IPS-15b (cell line): ENCODE results near the gene SLC12A9.

ENCODE experiments used
- H3K27me3 ChIP-seq: one replicate; pipeline ENCODE4 v1.6.1; 2013; ENCODE audit warnings: low read length; ENCODE audit not compliant: control insufficient read depth, insufficient read depth
- H3K36me3 ChIP-seq: one replicate; pipeline ENCODE4 v1.6.1; 2013; ENCODE audit warnings: low read length; ENCODE audit not compliant: control insufficient read depth, insufficient read depth
- H3K4me1 ChIP-seq: one replicate; pipeline ENCODE4 v1.6.1; 2013; ENCODE audit warnings: mild to moderate bottlenecking, low read length; ENCODE audit not compliant: control insufficient read depth, insufficient read depth
- H3K4me3 ChIP-seq: one replicate; pipeline ENCODE4 v1.5.1; 2013; ENCODE audit warnings: low read depth, low read length
- H3K9ac ChIP-seq: one replicate; pipeline ENCODE4 v1.6.1; 2013; ENCODE audit warnings: low read depth, mild to moderate bottlenecking, low read length
- H3K9me3 ChIP-seq: one replicate; pipeline ENCODE4 v1.6.1; 2013; ENCODE audit warnings: mild to moderate bottlenecking, low read length; ENCODE audit not compliant: control insufficient read depth, insufficient read depth

SLC12A9 gene

DNA sequence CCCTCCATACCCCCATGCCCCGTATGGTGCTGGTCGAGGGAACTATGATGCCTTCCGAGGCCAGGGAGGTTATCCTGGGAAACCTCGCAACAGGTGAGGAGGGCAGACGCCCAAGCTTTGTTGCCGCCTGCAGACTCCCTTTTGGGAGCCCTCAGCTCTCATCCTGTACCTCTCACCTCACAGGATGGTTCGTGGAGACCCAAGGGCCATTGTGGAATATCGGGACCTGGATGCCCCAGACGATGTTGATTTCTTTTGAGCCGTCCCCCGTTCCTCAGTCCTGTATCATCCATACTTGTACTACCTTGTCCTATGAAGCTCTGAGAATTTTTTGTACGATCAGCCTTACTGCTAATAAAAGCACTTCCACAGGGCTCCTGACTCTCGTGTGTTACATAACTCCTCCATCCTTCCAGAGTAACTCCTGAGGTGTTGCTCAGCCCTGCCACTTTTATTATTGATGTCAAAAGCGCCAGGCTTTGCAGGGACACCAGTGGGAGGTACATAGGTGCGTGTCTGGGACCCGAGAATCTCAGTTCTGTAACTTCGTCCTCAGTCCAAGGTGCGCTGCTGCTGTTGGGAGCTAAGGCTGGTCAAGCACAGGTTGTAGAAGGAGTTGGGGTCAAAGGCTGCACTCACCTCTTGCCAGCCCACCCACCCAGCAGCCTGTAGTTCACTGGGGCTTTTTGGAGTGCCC lies 35.9 kb downstream of the SLC12A9 start:
- no peaks in the 10 kb centered on the region for H3K9me3 ChIP-seq
- H3K4me1 ChIP-seq = peaks cover 14% of the 10 kb centered on the region
- peak overlapping the region; percentile 91 for H3K9ac ChIP-seq
- H3K4me3 ChIP-seq = peak overlapping the region; percentile 80
- H3K27me3 ChIP-seq = no peaks in the 10 kb centered on the region
- peaks cover 57% of the 10 kb centered on the region for H3K36me3 ChIP-seq

DNA sequence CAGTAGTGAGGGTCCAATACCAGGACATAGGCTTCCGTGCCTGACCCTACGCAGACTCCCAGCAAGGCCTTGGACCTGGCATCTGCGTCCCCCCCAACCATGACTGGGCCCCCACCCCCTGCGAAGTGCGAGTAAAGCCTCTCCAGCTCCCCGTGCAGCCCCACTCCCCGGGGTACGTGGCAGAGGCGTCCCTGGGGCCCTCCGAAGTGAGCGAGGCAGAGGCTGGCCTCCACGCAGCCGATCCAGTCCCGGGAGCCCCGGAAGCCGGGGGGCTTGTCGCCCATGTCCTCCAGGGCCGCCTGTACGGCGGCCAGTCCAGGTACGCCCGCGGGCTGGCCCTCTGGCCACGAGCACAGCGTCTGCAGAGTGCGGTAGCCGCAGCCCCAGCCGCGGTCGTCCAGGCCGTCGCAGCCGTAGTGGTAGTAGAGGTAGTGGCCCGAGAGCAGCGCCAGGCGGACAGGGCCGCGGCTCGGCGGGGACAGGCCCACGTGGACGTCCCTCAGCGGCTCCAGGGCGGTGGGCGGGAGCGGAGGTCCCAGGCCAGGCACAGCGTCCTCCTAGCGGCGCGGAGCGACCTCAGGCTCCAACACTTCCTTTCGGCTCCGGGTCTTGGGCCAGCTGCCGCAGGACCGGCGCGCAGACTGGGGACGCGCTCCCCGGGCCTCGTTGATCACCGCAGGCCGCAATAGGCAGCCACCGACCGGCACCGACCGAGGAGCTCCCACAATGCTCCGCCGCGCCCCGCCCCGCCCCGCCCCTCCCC lies 36.7 kb downstream of the SLC12A9 start, which contains the start of gene UFSP1:
UFSP1 (minus strand) TSS at position 728 of the 763 bp plus-strand sequence; CDS start at position 284, 444 bp downstream.
- Histone ChIP-seq H3K4me3 (peak within 1 kb of the TSS; percentile 84), H3K9ac (peak within 1 kb of the TSS; percentile 91), H3K36me3 (peaks cover 49% of the 10 kb centered on the region), H3K4me1 (peaks cover 14% of the 10 kb centered on the region), H3K9me3 (no peaks in the 10 kb centered on the region), H3K27me3 (peaks cover 2% of the 10 kb centered on the region)

DNA sequence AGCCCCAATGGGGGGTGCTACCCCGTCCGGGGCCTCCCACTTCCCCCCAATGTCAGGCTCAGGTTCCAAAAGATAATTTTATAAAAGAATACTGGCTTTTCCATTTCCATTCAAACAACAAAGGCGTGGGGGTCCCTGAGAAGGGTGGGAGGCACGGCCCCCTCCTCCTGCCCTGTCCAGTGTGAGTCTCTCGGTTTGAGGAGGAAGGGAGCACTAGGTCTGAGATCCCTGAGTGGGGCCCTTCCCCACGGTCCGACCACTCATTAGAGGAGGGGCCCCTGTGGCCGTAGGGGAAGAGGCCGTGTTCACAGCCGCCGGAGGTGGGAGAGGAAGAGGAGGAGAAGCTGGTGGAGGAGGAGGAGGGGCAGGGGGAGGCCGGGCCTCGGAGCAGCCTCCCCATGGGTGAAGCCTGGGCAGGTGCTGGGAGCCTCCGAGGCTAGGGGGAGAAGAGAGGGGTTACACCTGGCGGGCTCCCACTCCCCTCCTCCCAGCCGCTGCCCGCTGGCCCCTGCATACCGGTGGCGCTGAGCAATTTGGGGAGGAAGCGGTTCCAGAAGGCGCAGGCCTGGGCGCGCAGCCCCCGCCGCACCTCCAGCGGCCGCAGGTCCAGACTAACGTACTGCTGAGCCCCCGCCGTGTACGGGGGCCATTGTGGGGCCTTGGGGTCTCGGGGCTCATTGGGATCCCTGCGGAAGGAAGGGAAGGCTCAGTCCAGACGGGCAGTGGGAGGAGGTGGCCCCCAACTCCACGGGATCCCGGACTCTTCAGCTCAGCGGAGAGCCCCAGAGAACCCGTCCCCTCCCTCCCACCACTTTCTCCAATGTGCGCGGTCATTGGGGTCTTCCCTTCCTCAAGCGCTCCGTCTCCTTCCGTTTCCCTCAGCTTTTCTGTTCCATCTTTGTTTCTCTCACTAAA lies 38.4 kb downstream of the SLC12A9 start:
- H3K27me3 ChIP-seq = peaks cover 4% of the 10 kb centered on the region
- peak overlapping the region; percentile 89 for H3K9ac ChIP-seq
- peaks cover 15% of the 10 kb centered on the region for H3K4me1 ChIP-seq
- H3K9me3 ChIP-seq = no peaks in the 10 kb centered on the region
- H3K36me3 ChIP-seq = peaks cover 32% of the 10 kb centered on the region
- peak overlapping the region; percentile 84 for H3K4me3 ChIP-seq

DNA sequence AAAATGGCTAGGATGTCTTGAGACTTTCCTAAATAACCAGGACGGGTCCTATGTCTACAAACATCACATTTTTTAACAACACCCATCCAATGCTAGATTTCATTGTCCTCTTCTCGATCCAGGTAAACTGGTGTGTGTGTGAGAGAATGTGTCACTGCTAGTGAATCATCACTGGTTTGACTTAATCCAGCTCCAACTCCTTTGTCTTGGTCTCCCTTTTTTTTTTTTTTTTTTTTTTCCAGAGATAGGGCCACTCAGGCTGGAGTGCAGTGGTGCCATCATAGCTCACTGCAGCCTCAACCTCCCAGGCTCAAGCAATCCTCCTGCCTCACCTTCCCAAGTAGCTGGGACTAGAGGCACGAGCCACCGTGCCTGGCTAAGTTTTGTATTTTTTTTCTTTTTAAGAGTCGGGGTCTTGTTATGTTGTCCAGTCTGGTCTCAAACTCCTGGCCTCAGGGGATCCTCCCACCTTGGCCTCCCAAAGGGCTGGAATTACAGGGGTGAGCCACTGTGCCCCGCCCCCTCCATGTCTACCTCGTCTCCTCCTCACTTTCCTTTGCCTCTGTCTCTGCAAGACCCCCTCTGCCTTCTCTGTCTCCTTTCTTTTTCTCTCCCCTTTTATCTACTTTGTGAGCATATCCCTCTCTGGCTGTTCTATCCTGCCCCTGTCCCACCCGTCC lies 39.2 kb downstream of the SLC12A9 start:
- Histone ChIP-seq H3K9ac (peak overlapping the region; percentile 89), H3K36me3 (peaks cover 24% of the 10 kb centered on the region), H3K27me3 (peaks cover 11% of the 10 kb centered on the region), H3K4me1 (peaks cover 19% of the 10 kb centered on the region), H3K9me3 (no peaks in the 10 kb centered on the region), H3K4me3 (peak overlapping the region; percentile 84)

DNA sequence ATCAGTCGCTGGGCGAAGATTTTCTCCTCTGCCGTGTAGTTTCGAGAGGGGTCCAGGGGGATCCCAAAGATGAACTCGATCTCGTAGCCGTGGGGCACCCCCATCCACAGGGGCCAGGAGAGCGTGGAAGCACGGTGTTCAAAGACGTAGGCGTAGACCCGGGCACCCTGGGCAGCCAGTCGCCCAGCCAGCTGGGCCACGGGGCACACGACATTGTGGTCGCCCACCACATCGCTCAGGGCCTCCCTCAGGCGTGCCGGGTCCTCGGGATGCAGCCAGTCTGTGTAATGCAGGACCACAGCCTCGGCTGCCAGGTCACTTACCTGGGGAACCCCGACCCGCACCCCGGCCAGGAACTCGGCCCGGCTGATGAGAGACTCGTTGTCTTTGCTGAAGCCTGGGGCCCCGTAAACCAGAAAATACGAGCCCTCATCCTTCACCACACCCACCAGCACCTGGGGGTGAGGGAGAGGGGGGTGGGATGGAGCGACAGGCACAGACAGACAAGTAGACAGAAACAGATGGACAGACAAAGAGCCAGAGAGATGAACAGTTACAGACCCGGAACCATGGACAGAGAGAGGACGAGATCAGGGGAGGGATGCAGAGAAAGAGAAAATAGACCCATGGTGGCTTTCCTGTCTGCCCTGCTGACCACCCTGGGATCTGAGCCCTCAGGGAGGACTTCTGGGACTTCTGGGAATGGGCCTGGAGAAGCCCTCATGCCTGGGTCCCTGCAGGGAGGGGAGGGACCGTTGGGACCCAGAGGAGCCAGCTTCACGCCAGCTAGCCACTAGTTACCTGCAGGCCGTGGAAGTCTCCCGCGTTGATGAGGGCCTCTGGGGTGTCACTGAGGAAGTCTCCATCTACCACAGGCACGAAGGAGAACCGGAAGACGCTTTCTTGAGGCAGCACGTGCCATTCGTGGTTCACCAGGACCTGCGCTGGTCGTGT lies 40.1 kb downstream of the SLC12A9 start:
- Histone ChIP-seq H3K9ac (no peak overlapping the region), H3K4me3 (no peak overlapping the region), H3K4me1 (peaks cover 17% of the 10 kb centered on the region), H3K9me3 (no peaks in the 10 kb centered on the region), H3K27me3 (peaks cover 11% of the 10 kb centered on the region), H3K36me3 (peaks cover 15% of the 10 kb centered on the region)

DNA sequence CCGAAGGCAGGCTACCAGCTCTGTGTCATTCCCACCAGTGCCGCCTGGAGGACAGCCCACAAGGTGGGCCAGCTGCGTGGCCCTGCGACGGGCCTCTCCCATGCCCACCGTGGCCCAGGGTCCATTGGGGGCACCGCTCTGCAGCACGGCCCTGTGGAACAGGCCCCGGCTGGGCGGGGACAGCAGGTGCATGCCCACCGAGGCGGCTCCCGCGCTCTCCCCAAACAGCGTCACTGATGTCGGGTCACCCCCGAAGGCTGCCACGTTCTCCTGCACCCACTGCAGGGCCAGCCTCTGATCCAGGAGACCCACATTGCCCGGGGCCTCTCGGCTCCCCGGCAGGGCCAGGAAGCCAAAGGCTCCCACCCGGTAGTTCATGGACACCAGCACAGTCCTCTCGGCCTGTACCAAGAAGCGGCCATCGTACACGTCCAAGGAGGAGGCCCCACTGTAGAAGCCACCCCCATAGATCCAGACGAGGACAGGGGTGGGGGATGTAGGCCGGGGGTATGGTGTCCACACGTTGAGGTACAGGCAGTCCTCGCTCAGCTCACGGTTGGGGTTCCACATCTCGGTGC lies 40.9 kb downstream of the SLC12A9 start:
- Histone ChIP-seq H3K4me3 (no peak overlapping the region), H3K9ac (no peak overlapping the region), H3K4me1 (peaks cover 12% of the 10 kb centered on the region), H3K36me3 (peaks cover 9% of the 10 kb centered on the region), H3K9me3 (no peaks in the 10 kb centered on the region), H3K27me3 (peaks cover 14% of the 10 kb centered on the region)

DNA sequence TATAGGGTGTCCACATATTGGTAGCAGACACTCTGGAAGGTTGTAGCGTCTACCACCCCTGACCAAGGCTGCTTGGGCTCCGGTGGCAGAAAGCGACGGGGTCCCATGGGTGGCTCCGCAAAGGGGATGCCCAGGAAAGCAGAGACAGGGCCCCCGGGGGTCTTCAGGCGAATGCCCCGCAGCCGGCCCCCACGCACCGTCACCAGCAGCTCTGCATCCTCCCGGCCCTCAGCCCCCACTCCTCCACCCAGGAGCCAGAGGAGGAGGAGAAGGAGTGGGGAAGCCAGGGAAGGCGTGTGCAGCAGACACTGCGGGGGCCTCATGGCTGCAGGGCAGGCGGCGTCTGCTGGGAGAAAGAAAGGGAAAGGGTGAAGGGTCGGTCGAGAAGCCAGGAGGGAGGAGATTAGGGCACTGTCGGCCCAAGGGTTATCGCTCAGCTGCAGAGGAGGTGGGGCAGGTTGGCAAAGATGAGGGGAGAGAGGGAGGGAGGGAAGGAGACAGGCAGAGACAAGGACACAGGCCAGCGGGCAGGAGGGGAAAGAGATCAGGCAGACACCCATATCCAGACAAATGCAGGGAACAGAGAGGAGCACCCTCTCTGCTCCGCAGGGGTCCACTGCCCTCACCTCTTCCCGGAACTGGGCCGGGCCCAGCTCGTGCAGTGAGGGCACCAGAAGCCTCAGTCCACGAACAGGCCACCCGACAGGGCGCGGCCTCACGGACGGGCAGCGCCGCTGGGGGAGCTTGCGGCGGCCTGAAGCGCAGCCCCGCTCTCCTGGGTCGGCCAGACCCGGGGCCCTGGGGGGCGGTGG lies 41.6 kb downstream of the SLC12A9 start:
- Histone ChIP-seq H3K4me1 (peaks cover 9% of the 10 kb centered on the region), H3K9me3 (no peaks in the 10 kb centered on the region), H3K9ac (no peak overlapping the region), H3K4me3 (peak overlapping the region; percentile 49), H3K36me3 (peaks cover 4% of the 10 kb centered on the region), H3K27me3 (peaks cover 14% of the 10 kb centered on the region)

DNA sequence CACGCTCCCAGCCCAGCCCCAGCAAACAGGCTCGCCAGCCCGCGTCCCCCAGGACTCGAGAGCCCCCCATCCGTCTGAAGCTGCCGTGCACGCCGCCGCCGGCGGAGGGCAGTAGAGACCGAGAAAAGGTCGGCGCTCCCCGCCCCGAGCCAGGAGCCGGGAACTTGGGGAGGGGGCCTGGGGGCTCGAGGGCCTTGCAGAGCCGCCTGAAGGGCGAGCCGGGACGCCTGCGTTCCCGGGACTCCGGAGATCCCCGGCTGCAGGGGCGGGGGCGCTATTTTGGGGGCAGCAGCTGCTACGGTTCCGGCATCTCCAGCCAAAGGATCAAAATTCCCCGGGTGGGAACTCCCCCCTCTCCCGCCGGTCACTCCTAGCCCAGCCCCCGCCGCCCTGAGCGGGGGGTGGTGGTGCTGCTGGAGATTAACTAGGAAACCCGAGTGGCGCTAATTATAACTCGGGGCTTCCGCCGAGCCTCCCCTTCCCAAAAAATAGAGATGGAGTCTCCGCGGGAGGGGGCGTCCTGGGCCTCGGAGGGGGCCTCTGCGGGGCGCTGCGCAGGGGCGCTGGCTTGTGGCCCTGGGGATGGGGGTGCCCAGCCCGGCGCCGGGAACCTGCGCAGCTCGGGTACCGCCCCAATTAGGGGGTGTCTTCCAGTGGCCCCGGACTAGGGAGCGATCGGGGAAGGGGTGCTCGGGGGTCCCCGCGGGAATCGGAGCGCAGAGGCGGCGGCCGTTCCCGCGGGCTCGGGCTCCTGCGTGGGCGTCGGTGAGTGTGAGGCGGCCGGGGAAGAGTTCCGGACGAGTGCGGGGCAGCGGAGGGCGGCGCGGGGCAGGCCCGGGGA lies 42.6 kb downstream of the SLC12A9 start:
- peaks cover 9% of the 10 kb centered on the region for H3K4me1 ChIP-seq
- no peak overlapping the region for H3K9ac ChIP-seq
- peaks cover 14% of the 10 kb centered on the region for H3K27me3 ChIP-seq
- H3K9me3 ChIP-seq = no peaks in the 10 kb centered on the region
- peaks cover 4% of the 10 kb centered on the region for H3K36me3 ChIP-seq
- peak overlapping the region; percentile 49 for H3K4me3 ChIP-seq

DNA sequence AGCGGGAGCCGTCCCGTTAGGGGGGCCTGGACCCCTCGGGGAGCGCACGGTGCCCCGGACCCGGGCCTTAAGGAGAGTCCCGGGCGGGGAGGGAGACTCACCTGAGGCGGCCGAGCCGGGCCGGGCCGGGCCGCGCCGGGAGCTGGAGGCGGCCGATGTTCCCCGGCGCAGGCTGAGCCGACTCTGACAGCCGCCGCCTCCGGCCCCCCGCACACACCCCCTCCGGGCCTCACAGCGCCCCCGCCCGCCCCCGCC lies 43.1 kb downstream of the SLC12A9 start, which contains the start of gene ACHE:
ACHE (minus strand) TSS at position 188 of the 255 bp plus-strand sequence. CDS start 1,656 bp downstream, outside the sequence.
- Histone ChIP-seq H3K4me1 (peaks cover 9% of the 10 kb centered on the region), H3K4me3 (peak within 1 kb of the TSS; percentile 69), H3K36me3 (peaks cover 4% of the 10 kb centered on the region), H3K9ac (no peak within 1 kb of the TSS), H3K9me3 (no peaks in the 10 kb centered on the region), H3K27me3 (peaks cover 14% of the 10 kb centered on the region)
